Bronchial epithelial cell (primary cell): ENCODE data around the gene FLNC. TPM values are rescaled to one million over a fixed set of nuclear protein-coding genes. Genes with fewer than 3 reads are reported as not detected.
A peak's percentile ranks its signal among the peaks of the same experiment; 100 is the strongest.

ENCODE experiments used
- DNase-seq: peaks from one replicate; pipeline ENCODE4 v3.0.0-alpha.2; 2010; ENCODE audit warnings: low read depth
- FAIRE-seq: peaks from 2 replicates; lab custom pipeline; 2011; peaks lifted over from hg19 to GRCh38; lab: Jason Lieb, UNC
- H3K27me3 ChIP-seq: 2 replicates; pipeline ENCODE4 v1.5.1; 2011; ENCODE audit warnings: low read length; ENCODE audit not compliant: control insufficient read depth, insufficient read depth
- H3K36me3 ChIP-seq: 2 replicates; pipeline ENCODE4 v1.5.1; 2011; ENCODE audit warnings: low read length; ENCODE audit not compliant: control insufficient read depth, insufficient read depth
- H3K4me3 ChIP-seq: 2 replicates; pipeline ENCODE4 v1.5.1; 2011; ENCODE audit warnings: mild to moderate bottlenecking, low read depth, low read length, control low read depth
- CTCF ChIP-seq: IDR thresholded peaks from 2 replicates; pipeline ENCODE4 v1.5.1; 2011; ENCODE audit warnings: mild to moderate bottlenecking, moderate library complexity, low read length, control low read depth, inconsistent platforms; ENCODE audit not compliant: insufficient read depth, severe bottlenecking
- total RNA-seq: library from RNA; depleted of rRNA; stranded (reverse); fragments of >200 nt; gene quantifications from 2 replicates; pipeline ENCODE4 v1.2.1, GENCODE V29; 2014

FLNC gene
- total RNA-seq, 1 donor from 2014 or later = 1.8 TPM

GRCh38 chr7:128788446-128789412 lies 41.5 kb upstream of the FLNC start:
- Histone ChIP-seq H3K4me3 (no peak overlapping the region), H3K36me3 (no peaks in the 10 kb centered on the region), H3K27me3 (no peaks in the 10 kb centered on the region)
- FAIRE-seq = no peak
- DNase-seq = no peak
- no peak for TF ChIP-seq CTCF

GRCh38 chr7:128790315-128791041 lies 39.7 kb upstream of the FLNC start:
- FAIRE-seq (no peak), DNase-seq (no peak)
- Histone ChIP-seq H3K36me3 (no peaks in the 10 kb centered on the region), H3K4me3 (peak overlapping the region; percentile 49), H3K27me3 (no peaks in the 10 kb centered on the region)
- no peak for TF ChIP-seq CTCF

GRCh38 chr7:128791121-128791971 lies 38.9 kb upstream of the FLNC start, which contains the start of gene CCDC136:
Gene CCDC136 (plus strand): TSS chr7:128791968. CDS start chr7:128792412, 444 bp downstream.
- DNase-seq (peak; percentile 23), FAIRE-seq (no peak)
- no peak for TF ChIP-seq CTCF
- Histone ChIP-seq H3K4me3 (peak within 1 kb of the TSS; percentile 49), H3K27me3 (no peaks in the 10 kb centered on the region), H3K36me3 (no peaks in the 10 kb centered on the region)

GRCh38 chr7:128791972-128792327 lies 38.3 kb upstream of the FLNC start:
- H3K27me3 ChIP-seq = no peaks in the 10 kb centered on the region
- peak overlapping the region; percentile 49 for H3K4me3 ChIP-seq
- H3K36me3 ChIP-seq = no peaks in the 10 kb centered on the region
- no peak for TF ChIP-seq CTCF
- FAIRE-seq (no peak), DNase-seq (no peak)

- H3K27me3 ChIP-seq = no peaks in the 10 kb centered on the region
- H3K4me3 ChIP-seq = no peak overlapping the region
- no peak for TF ChIP-seq CTCF
- FAIRE-seq (no peak), DNase-seq (no peak)
- H3K36me3 ChIP-seq = no peaks in the 10 kb centered on the region
Observed at GRCh38 chr7:128792471-128793180, 37.6 kb upstream of the FLNC start.
